H1 (cell line): ENCODE measurements around the gene GLUL. TPM values are rescaled to one million over a fixed set of nuclear protein-coding genes. Genes with fewer than 3 reads are reported as not detected.

ENCODE experiments used
- ATF2 ChIP-seq: IDR thresholded peaks from 2 replicates; pipeline ENCODE4 v1.6.1; 2012; ENCODE audit warnings: low read length, inconsistent platforms
- CTBP2 ChIP-seq: IDR thresholded peaks from 2 replicates; pipeline ENCODE4 v1.7.0; 2011; ENCODE audit warnings: borderline replicate concordance, mild to moderate bottlenecking, moderate library complexity, mixed read lengths, low read length; ENCODE audit not compliant: insufficient read depth, insufficient read length
- EGR1 ChIP-seq: IDR thresholded peaks from 2 replicates; pipeline ENCODE4 v1.6.1; 2011; ENCODE audit warnings: low read depth, low read length, borderline replicate concordance
- KDM1A ChIP-seq: fragments of 200-600, 300-600 bp; sonication (generic); IDR thresholded peaks from 2 replicates; pipeline ENCODE4 v1.7.1; 2016; ENCODE audit warnings: mild to moderate bottlenecking, low read length, borderline replicate concordance
- MAFK ChIP-seq: IDR thresholded peaks from 2 replicates; pipeline ENCODE4 v1.6.1; 2012; ENCODE audit warnings: low read depth, mild to moderate bottlenecking, improper control_type of control experiment, low read length
- USF2 ChIP-seq: IDR thresholded peaks from 2 replicates; pipeline ENCODE4 v1.6.1; 2011; ENCODE audit warnings: low read length, improper control_type of control experiment
- polyA plus RNA-seq, 7 experiments: library from polyadenylated mRNA; depleted of rRNA in 3 of 7; stranded (reverse) in 5 of 7; unstranded in 2 of 7; fragments of >200 nt in 5 of 7; fragments of 200-250 nt in 2 of 7; gene quantifications; 1 replicate in 5 of 7; 2 replicates in 1 of 7; 4 replicates in 1 of 7; pipeline versions ENCODE4 v1.2.1 to v1.2.3, GENCODE V29; 2011 to 2013; ENCODE audit warnings: missing spikeins in 2 of 7, mixed read lengths in 2 of 7
- total RNA-seq: library from RNA; stranded (reverse); fragmentation: NEBNext Ultra II Directional; extraction: Animal tissue kit (Norgen Biotek cat#: 25700); gene quantifications from 2 replicates; pipeline ENCODE4 v1.2.1, GENCODE V29; 2021

Gene GLUL
- total and polyA plus RNA-seq, 2 of the 8 experiments (the other 6 are each of a cell fraction or from before 2014, with no cell fraction given) = 261 to 453 TPM

GRCh38 chr1:182406012-182406411, 14.4 kb upstream of the GLUL start (continued):
- TF ChIP-seq ATF2 (no peak), KDM1A (no peak), MAFK (no peak), EGR1 (no peak), CTBP2 (no peak), USF2 (no peak)
